ENCODE measurements around the gene AOAH. TPM values are rescaled to one million over a fixed set of nuclear protein-coding genes. Genes with fewer than 3 reads are reported as not detected.

Gene AOAH
- total RNA-seq, 1 experiment from 2014 or later, result not detected

DNA sequence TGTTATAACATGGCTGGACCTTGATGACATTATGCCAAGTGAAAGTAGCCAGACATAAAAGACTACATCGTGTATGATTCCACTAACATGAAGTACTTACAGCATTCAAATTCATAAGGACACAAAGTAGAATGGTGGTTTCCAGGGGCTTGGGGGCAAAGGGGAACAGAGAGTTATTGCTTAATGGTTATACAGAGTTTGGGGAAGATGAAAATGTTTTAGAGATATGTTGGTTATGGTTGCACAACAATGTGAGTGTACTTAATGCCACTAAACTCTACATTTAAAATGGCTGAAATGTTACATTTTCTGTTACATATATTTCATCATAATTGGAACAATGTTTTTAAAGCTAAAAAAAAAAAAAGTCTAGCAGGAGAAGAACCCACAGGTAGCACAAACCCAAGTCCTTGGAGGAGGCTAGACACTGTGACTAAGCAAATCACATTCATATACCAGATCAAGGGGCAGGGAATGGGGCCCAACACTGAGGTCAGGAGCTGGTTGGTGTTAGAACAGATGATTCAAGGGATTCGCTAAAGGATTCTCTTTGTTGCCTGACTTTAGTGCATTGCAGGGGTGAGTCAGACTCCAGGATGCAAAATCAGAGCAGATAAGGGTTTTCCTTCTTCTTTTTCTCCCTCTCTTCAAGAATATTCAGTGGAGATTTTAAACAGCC lies 25.1 kb upstream of the AOAH start:
- BruUV-seq (replicated peaks), result no TSS peak
- H3K27me3 ChIP-seq (replicated peaks; ENCODE audit: control insufficient read depth, insufficient read depth, low read length), result no peaks in the 10 kb centered on the region
- Mint-ChIP-seq H3K4me1 (ENCODE audit: low read depth, unreplicated experiment) (no peaks in the 10 kb centered on the region), H3K27me3 (ENCODE audit: insufficient read depth, unreplicated experiment) (no peaks in the 10 kb centered on the region), H3K36me3 (ENCODE audit: insufficient read depth, unreplicated experiment) (no peaks in the 10 kb centered on the region), H3K4me3 (ENCODE audit: unreplicated experiment) (no peak overlapping the region), H3K27ac (ENCODE audit: unreplicated experiment) (no peak overlapping the region), H3K9me3 (ENCODE audit: unreplicated experiment) (peaks cover 11% of the 10 kb centered on the region)
- CTCF ChIA-PET, result no interaction called here
- H3K9me3 ChIP-seq, result no peaks in the 10 kb centered on the region
- intact Hi-C loops (cut with micrococcal nuclease; ENCODE audit: unreplicated experiment), result no loop called here
- no peak overlapping the region for H3K4me3 ChIP-seq (ENCODE audit: low read depth, low read length)
- H3K4me1 ChIP-seq, result no peaks in the 10 kb centered on the region
- POLR2A ChIA-PET, result no interaction called here
- DNase-seq, result no peak
- no peaks in the 10 kb centered on the region for H3K36me3 ChIP-seq (ENCODE audit: control insufficient read depth, insufficient read depth, low read length)
- no peak for TF ChIP-seq CTCF (IDR thresholded peaks at IDR 0.05; ENCODE audit: insufficient read depth in 1 of 2, low read depth in 1 of 2, low read length in 1 of 2, severe bottlenecking in 1 of 2, unreplicated experiment in 1 of 2)

- Histone ChIP-seq H3K9me3 (no peaks in the 10 kb centered on the region), H3K27me3 (replicated peaks; ENCODE audit: control insufficient read depth, insufficient read depth, low read length) (no peaks in the 10 kb centered on the region), H3K4me1 (no peaks in the 10 kb centered on the region), H3K4me3 (ENCODE audit: low read depth, low read length) (no peak overlapping the region), H3K36me3 (ENCODE audit: control insufficient read depth, insufficient read depth, low read length) (no peaks in the 10 kb centered on the region)
- no peak for TF ChIP-seq CTCF (IDR thresholded peaks at IDR 0.05; ENCODE audit: insufficient read depth in 1 of 2, low read depth in 1 of 2, low read length in 1 of 2, severe bottlenecking in 1 of 2, unreplicated experiment in 1 of 2)
- DNase-seq, result no peak
- Mint-ChIP-seq H3K27me3 (ENCODE audit: insufficient read depth, unreplicated experiment) (no peaks in the 10 kb centered on the region), H3K4me1 (ENCODE audit: low read depth, unreplicated experiment) (no peaks in the 10 kb centered on the region), H3K36me3 (ENCODE audit: insufficient read depth, unreplicated experiment) (no peaks in the 10 kb centered on the region), H3K4me3 (ENCODE audit: unreplicated experiment) (no peak overlapping the region), H3K9me3 (ENCODE audit: unreplicated experiment) (peaks cover 11% of the 10 kb centered on the region), H3K27ac (ENCODE audit: unreplicated experiment) (no peak overlapping the region)
- POLR2A ChIA-PET, result no interaction called here
- no TSS peak for BruUV-seq (replicated peaks)
- CTCF ChIA-PET, result no interaction called here
- intact Hi-C loops (cut with micrococcal nuclease; ENCODE audit: unreplicated experiment), result no loop called here
These were observed 23.8 kb upstream of the AOAH start for GRCh38 chr7:36748017-36748487.

DNA sequence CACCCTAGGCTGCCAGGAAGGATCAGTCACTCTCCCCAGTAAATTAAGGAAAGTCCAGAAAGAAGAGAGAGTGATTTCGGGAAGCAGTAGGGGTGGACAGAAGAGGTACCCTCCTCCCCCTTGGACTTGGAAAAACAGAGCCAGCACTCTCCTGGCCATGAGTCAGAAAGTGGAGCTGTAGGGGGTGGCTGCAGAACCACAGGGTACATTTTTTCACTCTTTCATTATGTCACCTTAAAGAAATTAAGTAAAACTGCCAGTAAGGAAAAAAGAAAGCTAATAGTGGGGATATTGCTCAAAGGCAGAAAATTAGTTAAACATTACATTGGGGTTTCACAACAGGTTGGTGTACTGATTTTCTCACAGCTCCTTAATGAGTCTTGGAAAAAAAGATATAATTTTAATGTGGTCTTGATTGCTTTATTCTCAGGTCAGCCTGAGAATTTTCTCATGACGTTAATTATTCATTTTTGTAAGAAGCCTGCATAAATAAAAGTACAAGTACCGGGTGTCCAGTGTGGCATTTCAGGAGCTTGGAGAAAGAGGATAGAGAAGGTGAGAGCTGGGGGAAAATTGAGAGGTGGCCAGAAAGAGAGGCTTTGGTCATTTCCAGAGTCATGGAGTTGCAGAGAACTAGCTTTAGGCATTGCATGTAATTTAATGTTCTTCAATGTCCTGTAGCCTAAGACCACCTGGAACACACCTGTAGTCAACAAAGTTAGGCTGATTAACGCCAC lies 23.2 kb upstream of the AOAH start:
- POLR2A ChIA-PET, result no interaction called here
- Mint-ChIP-seq H3K4me3 (ENCODE audit: unreplicated experiment) (no peak overlapping the region), H3K27ac (ENCODE audit: unreplicated experiment) (no peak overlapping the region), H3K27me3 (ENCODE audit: insufficient read depth, unreplicated experiment) (no peaks in the 10 kb centered on the region), H3K9me3 (ENCODE audit: unreplicated experiment) (peaks cover 11% of the 10 kb centered on the region), H3K36me3 (ENCODE audit: insufficient read depth, unreplicated experiment) (no peaks in the 10 kb centered on the region), H3K4me1 (ENCODE audit: low read depth, unreplicated experiment) (no peaks in the 10 kb centered on the region)
- no peak for DNase-seq
- no peak overlapping the region for H3K4me3 ChIP-seq (ENCODE audit: low read depth, low read length)
- no peaks in the 10 kb centered on the region for H3K4me1 ChIP-seq
- no peaks in the 10 kb centered on the region for H3K27me3 ChIP-seq (replicated peaks; ENCODE audit: control insufficient read depth, insufficient read depth, low read length)
- intact Hi-C loops (cut with micrococcal nuclease; ENCODE audit: unreplicated experiment), result no loop called here
- CTCF ChIA-PET, result no interaction called here
- no peaks in the 10 kb centered on the region for H3K36me3 ChIP-seq (ENCODE audit: control insufficient read depth, insufficient read depth, low read length)
- no peak for TF ChIP-seq CTCF (IDR thresholded peaks at IDR 0.05; ENCODE audit: insufficient read depth in 1 of 2, low read depth in 1 of 2, low read length in 1 of 2, severe bottlenecking in 1 of 2, unreplicated experiment in 1 of 2)
- no TSS peak for BruUV-seq (replicated peaks)
- no peaks in the 10 kb centered on the region for H3K9me3 ChIP-seq

Data from Caco-2 (cell line).